Measurements from ENCODE around the gene MED12L.

DNA sequence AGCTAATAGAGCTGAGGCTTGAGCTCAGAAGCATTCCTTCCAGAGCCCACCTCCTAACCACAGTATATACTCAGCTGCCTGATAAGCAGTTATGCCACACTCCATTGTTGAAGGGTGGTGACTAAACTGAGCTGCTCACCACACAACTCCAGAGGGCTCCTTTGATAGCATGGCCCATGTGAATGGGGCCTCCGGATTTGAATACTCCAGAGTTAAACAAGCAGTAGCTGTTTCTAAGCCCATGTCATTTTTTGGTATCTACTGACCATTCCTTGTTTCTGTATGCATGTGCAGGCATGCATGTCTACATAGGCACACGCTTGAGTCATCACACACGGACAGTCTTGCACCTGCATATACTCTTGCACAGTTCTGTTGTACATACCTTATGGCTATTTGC lies 346.5 kb downstream of the MED12L start:
- TF ChIP-seq, protein P1, sequence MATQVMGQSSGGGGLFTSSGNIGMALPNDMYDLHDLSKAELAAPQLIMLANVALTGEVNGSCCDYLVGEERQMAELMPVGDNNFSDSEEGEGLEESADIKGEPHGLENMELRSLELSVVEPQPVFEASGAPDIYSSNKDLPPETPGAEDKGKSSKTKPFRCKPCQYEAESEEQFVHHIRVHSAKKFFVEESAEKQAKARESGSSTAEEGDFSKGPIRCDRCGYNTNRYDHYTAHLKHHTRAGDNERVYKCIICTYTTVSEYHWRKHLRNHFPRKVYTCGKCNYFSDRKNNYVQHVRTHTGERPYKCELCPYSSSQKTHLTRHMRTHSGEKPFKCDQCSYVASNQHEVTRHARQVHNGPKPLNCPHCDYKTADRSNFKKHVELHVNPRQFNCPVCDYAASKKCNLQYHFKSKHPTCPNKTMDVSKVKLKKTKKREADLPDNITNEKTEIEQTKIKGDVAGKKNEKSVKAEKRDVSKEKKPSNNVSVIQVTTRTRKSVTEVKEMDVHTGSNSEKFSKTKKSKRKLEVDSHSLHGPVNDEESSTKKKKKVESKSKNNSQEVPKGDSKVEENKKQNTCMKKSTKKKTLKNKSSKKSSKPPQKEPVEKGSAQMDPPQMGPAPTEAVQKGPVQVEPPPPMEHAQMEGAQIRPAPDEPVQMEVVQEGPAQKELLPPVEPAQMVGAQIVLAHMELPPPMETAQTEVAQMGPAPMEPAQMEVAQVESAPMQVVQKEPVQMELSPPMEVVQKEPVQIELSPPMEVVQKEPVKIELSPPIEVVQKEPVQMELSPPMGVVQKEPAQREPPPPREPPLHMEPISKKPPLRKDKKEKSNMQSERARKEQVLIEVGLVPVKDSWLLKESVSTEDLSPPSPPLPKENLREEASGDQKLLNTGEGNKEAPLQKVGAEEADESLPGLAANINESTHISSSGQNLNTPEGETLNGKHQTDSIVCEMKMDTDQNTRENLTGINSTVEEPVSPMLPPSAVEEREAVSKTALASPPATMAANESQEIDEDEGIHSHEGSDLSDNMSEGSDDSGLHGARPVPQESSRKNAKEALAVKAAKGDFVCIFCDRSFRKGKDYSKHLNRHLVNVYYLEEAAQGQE (tag by site-specific recombination; IDR thresholded peaks at IDR 0.05), result no peak
- TF ChIP-seq ZNF354C (tag by site-specific recombination; IDR thresholded peaks at IDR 0.05; ENCODE audit: borderline replicate concordance, low read depth), result no peak
- TF ChIP-seq, protein P2, sequence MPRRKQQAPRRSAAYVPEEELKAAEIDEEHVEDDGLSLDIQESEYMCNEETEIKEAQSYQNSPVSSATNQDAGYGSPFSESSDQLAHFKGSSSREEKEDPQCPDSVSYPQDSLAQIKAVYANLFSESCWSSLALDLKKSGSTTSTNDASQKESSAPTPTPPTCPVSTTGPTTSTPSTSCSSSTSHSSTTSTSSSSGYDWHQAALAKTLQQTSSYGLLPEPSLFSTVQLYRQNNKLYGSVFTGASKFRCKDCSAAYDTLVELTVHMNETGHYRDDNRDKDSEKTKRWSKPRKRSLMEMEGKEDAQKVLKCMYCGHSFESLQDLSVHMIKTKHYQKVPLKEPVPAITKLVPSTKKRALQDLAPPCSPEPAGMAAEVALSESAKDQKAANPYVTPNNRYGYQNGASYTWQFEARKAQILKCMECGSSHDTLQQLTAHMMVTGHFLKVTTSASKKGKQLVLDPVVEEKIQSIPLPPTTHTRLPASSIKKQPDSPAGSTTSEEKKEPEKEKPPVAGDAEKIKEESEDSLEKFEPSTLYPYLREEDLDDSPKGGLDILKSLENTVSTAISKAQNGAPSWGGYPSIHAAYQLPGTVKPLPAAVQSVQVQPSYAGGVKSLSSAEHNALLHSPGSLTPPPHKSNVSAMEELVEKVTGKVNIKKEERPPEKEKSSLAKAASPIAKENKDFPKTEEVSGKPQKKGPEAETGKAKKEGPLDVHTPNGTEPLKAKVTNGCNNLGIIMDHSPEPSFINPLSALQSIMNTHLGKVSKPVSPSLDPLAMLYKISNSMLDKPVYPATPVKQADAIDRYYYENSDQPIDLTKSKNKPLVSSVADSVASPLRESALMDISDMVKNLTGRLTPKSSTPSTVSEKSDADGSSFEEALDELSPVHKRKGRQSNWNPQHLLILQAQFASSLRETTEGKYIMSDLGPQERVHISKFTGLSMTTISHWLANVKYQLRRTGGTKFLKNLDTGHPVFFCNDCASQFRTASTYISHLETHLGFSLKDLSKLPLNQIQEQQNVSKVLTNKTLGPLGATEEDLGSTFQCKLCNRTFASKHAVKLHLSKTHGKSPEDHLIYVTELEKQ (tag by site-specific recombination; IDR thresholded peaks at IDR 0.05; ENCODE audit: borderline replicate concordance), result no peak
- TF ChIP-seq ZNF747 (tag by site-specific recombination; IDR thresholded peaks at IDR 0.05), result no peak
- TF ChIP-seq YY1 (tag by site-specific recombination; IDR thresholded peaks at IDR 0.05), result no peak
- TF ChIP-seq ZFP37 (tag by site-specific recombination; IDR thresholded peaks at IDR 0.05), result no peak
- no peak for TF ChIP-seq ZNF530 (tag by site-specific recombination; IDR thresholded peaks at IDR 0.05; ENCODE audit: low read depth)
- TF ChIP-seq ZNF133 (tag by site-specific recombination; IDR thresholded peaks at IDR 0.05), result no peak
- TF ChIP-seq, protein P3, sequence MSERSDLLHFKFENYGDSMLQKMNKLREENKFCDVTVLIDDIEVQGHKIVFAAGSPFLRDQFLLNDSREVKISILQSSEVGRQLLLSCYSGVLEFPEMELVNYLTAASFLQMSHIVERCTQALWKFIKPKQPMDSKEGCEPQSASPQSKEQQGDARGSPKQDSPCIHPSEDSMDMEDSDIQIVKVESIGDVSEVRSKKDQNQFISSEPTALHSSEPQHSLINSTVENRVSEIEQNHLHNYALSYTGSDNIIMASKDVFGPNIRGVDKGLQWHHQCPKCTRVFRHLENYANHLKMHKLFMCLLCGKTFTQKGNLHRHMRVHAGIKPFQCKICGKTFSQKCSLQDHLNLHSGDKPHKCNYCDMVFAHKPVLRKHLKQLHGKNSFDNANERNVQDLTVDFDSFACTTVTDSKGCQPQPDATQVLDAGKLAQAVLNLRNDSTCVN (tag by site-specific recombination; optimal IDR thresholded peaks at IDR 0.05), result no peak
- TF ChIP-seq, protein P4, sequence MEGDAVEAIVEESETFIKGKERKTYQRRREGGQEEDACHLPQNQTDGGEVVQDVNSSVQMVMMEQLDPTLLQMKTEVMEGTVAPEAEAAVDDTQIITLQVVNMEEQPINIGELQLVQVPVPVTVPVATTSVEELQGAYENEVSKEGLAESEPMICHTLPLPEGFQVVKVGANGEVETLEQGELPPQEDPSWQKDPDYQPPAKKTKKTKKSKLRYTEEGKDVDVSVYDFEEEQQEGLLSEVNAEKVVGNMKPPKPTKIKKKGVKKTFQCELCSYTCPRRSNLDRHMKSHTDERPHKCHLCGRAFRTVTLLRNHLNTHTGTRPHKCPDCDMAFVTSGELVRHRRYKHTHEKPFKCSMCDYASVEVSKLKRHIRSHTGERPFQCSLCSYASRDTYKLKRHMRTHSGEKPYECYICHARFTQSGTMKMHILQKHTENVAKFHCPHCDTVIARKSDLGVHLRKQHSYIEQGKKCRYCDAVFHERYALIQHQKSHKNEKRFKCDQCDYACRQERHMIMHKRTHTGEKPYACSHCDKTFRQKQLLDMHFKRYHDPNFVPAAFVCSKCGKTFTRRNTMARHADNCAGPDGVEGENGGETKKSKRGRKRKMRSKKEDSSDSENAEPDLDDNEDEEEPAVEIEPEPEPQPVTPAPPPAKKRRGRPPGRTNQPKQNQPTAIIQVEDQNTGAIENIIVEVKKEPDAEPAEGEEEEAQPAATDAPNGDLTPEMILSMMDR (tag by site-specific recombination; IDR thresholded peaks at IDR 0.05), result no peak
- no peak for TF ChIP-seq ZBTB20 (tag by site-specific recombination; IDR thresholded peaks at IDR 0.05)

Measured in HEK293 (cell line).